OCI-LY1 (cell line): ENCODE measurements around the gene CBFA2T2.

ENCODE experiments used
- H2AFZ ChIP-seq: fragments of 200-600 bp; sonication (generic), shearing (Covaris generic); 2 replicates; pipeline ENCODE4 v1.6.0; 2014; ENCODE audit warnings: antibody characterized with exemption, mild to moderate bottlenecking, low read length
- H3F3A ChIP-seq: fragments of 200-600 bp; sonication (generic), shearing (Covaris generic); 2 replicates; pipeline ENCODE4 v1.6.0; 2014; ENCODE audit warnings: mild to moderate bottlenecking, antibody characterized with exemption, low read length, moderate library complexity; ENCODE audit not compliant: insufficient read depth
- H3K27ac ChIP-seq: fragments of 200-600 bp; sonication (generic); 2 replicates; pipeline ENCODE4 v1.5.1; 2014; ENCODE audit warnings: low read length, mixed run types, mild to moderate bottlenecking, low read depth; ENCODE audit not compliant: poor library complexity, severe bottlenecking
- H3K27me3 ChIP-seq: fragments of 200-600 bp; sonication (generic); 2 replicates; pipeline ENCODE4 v1.6.0; 2014; ENCODE audit warnings: antibody characterized with exemption, mild to moderate bottlenecking, low read length, moderate library complexity; ENCODE audit not compliant: insufficient read depth
- H3K36me3 ChIP-seq: fragments of 200-600 bp; sonication (generic); 2 replicates; pipeline ENCODE4 v1.6.1; 2014; ENCODE audit warnings: mild to moderate bottlenecking, antibody characterized with exemption, low read length, moderate library complexity, mixed read lengths; ENCODE audit not compliant: insufficient read depth
- H3K4me1 ChIP-seq: fragments of 200-600 bp; sonication (generic); 2 replicates; pipeline ENCODE4 v1.5.1; 2014; ENCODE audit warnings: mild to moderate bottlenecking, low read length, moderate library complexity; ENCODE audit not compliant: insufficient read depth, severe bottlenecking
- H3K4me2 ChIP-seq: fragments of 200-600 bp; sonication (generic), shearing (Covaris generic); 2 replicates; pipeline ENCODE4 v1.6.1; 2014; ENCODE audit warnings: low read length
- H3K4me3 ChIP-seq: fragments of 200-600 bp; sonication (generic); 2 replicates; pipeline ENCODE4 v1.5.1; 2014; ENCODE audit warnings: low read length, low read depth, mild to moderate bottlenecking, mixed read lengths; ENCODE audit not compliant: poor library complexity, severe bottlenecking
- H3K79me2 ChIP-seq: fragments of 200-600 bp; shearing (Covaris generic); 2 replicates; pipeline ENCODE4 v1.6.1; 2016; ENCODE audit warnings: mixed run types, low read length, mixed read lengths; ENCODE audit not compliant: insufficient read depth
- H3K9ac ChIP-seq: fragments of 200-600 bp; sonication (generic), shearing (Covaris generic); 2 replicates; pipeline ENCODE4 v1.6.1; 2014; ENCODE audit warnings: mild to moderate bottlenecking, low read length, mixed read lengths
- H3K9me2 ChIP-seq: fragments of 200-600 bp; sonication (generic), shearing (Covaris generic); 2 replicates; pipeline ENCODE4 v1.6.1; 2014; ENCODE audit warnings: low read depth, mild to moderate bottlenecking, low read length, mixed read lengths
- H3K9me3 ChIP-seq: fragments of 200-600 bp; shearing (Covaris generic); 2 replicates; pipeline ENCODE4 v1.6.1; 2014; ENCODE audit warnings: low read length, mixed read lengths
- H4K20me1 ChIP-seq: fragments of 200-600 bp; sonication (generic), shearing (Covaris generic); 2 replicates; pipeline ENCODE4 v1.6.0; 2016; ENCODE audit warnings: mild to moderate bottlenecking, low read length; ENCODE audit not compliant: insufficient read depth
- CTCF ChIP-seq: fragments of 200-600 bp; sonication (generic), shearing (Covaris generic); IDR thresholded peaks from 2 replicates; pipeline ENCODE4 v1.5.1; 2017; ENCODE audit warnings: mild to moderate bottlenecking, antibody characterized with exemption, low read length, moderate library complexity, mixed read lengths
- EZH2 ChIP-seq: fragments of 200-600 bp; sonication (generic), shearing (Covaris generic); IDR thresholded peaks from 2 replicates; pipeline ENCODE4 v1.8.0; 2017; ENCODE audit warnings: borderline replicate concordance, mixed run types, mild to moderate bottlenecking, antibody characterized with exemption, low read length, moderate library complexity, mixed read lengths

CBFA2T2 gene

GRCh38 chr20:33622705-33623365, 132.9 kb downstream of the CBFA2T2 start:
- H3K27me3 ChIP-seq = no peaks in the 10 kb centered on the region
- H2AFZ ChIP-seq = no peak overlapping the region
- H3K9ac ChIP-seq = no peak overlapping the region
- no peaks in the 10 kb centered on the region for H4K20me1 ChIP-seq
- H3K36me3 ChIP-seq = peaks cover 45% of the 10 kb centered on the region
- H3F3A ChIP-seq = no peaks in the 10 kb centered on the region
- H3K9me2 ChIP-seq = no peaks in the 10 kb centered on the region
- no peaks in the 10 kb centered on the region for H3K9me3 ChIP-seq
- no peak overlapping the region for H3K4me3 ChIP-seq
- no peak overlapping the region for H3K4me2 ChIP-seq
- H3K79me2 ChIP-seq = no peaks in the 10 kb centered on the region
- no peaks in the 10 kb centered on the region for H3K4me1 ChIP-seq
- no peak overlapping the region for H3K27ac ChIP-seq
- no peak for TF ChIP-seq EZH2
- no peak for TF ChIP-seq CTCF

- H3K9me3 ChIP-seq = no peaks in the 10 kb centered on the region
- no peak overlapping the region for H3K9ac ChIP-seq
- H3K9me2 ChIP-seq = no peaks in the 10 kb centered on the region
- no peak overlapping the region for H3K4me3 ChIP-seq
- H3K27ac ChIP-seq = no peak overlapping the region
- H3F3A ChIP-seq = no peaks in the 10 kb centered on the region
- no peaks in the 10 kb centered on the region for H3K4me1 ChIP-seq
- no peaks in the 10 kb centered on the region for H3K79me2 ChIP-seq
- H3K27me3 ChIP-seq = no peaks in the 10 kb centered on the region
- H2AFZ ChIP-seq = no peak overlapping the region
- no peaks in the 10 kb centered on the region for H4K20me1 ChIP-seq
- TF ChIP-seq EZH2 (no peak), CTCF (no peak)
- H3K4me2 ChIP-seq = no peak overlapping the region
- peaks cover 60% of the 10 kb centered on the region for H3K36me3 ChIP-seq
These were observed 134.5 kb downstream of the CBFA2T2 start for GRCh38 chr20:33624399-33624798.

- no peaks in the 10 kb centered on the region for H3K9me3 ChIP-seq
- no peak overlapping the region for H3K4me2 ChIP-seq
- no peaks in the 10 kb centered on the region for H3K27me3 ChIP-seq
- no peaks in the 10 kb centered on the region for H3K79me2 ChIP-seq
- H3K27ac ChIP-seq = no peak overlapping the region
- TF ChIP-seq EZH2 (no peak), CTCF (no peak)
- no peaks in the 10 kb centered on the region for H4K20me1 ChIP-seq
- H3K4me3 ChIP-seq = no peak overlapping the region
- H2AFZ ChIP-seq = no peak overlapping the region
- no peaks in the 10 kb centered on the region for H3K9me2 ChIP-seq
- H3F3A ChIP-seq = no peaks in the 10 kb centered on the region
- peaks cover 73% of the 10 kb centered on the region for H3K36me3 ChIP-seq
- H3K4me1 ChIP-seq = no peaks in the 10 kb centered on the region
- H3K9ac ChIP-seq = no peak overlapping the region
These were observed 136.3 kb downstream of the CBFA2T2 start for GRCh38 chr20:33626190-33626589.
